HCT116 (cell line): ENCODE results near the gene ASPHD2. TPM values are rescaled to one million over a fixed set of nuclear protein-coding genes. Genes with fewer than 3 reads are reported as not detected.

Experiments
- ATAC-seq: fragments of 200-7000 bp; cut with Tn5 transposase; 2 replicates; pipeline ENCODE4 v1.9.1; 2020; ENCODE audit warnings: mild to moderate bottlenecking, moderate library complexity
- BruUV-seq: library from RNA; stranded (reverse); fragments of 400-500 nt; replicated peaks from 2 replicates; lab custom pipeline; 2021; lab: Mats Ljungman, UMichigan
- CTCF ChIA-PET: fragments of 300-600 bp; sonication (Branson Sonifier 250); formaldehyde crosslinking; loops from one replicate; lab custom pipeline; 2021; ENCODE audit warnings: antibody characterized with exemption; lab: Charles Lee
- POLR2A ChIA-PET: fragments of 300-600, 350-600 bp; sonication (Branson Sonifier 250); formaldehyde crosslinking; loops from one replicate; lab custom pipeline; 2021; ENCODE audit warnings: antibody characterized with exemption; lab: Charles Lee
- RAD21 ChIA-PET, 2 experiments: fragments of 300-600 bp; sonication (Branson Sonifier 250); formaldehyde crosslinking; loops; one replicate each; lab custom pipeline; 2023; ENCODE audit warnings: low total read pairs in 2 of 2; ENCODE audit not compliant: uncharacterized antibody in 2 of 2, unreplicated experiment in 2 of 2, low non-redundant PET in 1 of 2; lab: Charles Lee
- DNase-seq: peaks from one replicate; pipeline ENCODE4 v3.0.0-alpha.2; 2010; ENCODE audit warnings: low read depth, low spot score
- H2AFZ ChIP-seq: fragments of 200-600 bp; shearing (Covaris generic), sonication (generic); 2 replicates; pipeline ENCODE4 v1.6.1; 2017; ENCODE audit warnings: low read depth, mixed run types, mixed read lengths, antibody characterized with exemption, low read length; ENCODE audit not compliant: poor library complexity, severe bottlenecking
- H3K27ac ChIP-seq: 2 replicates; pipeline ENCODE4 v1.5.1; 2012; ENCODE audit warnings: low read depth, low read length
- H3K27me3 ChIP-seq: fragments of 200-600 bp; sonication (generic); 2 replicates; pipeline ENCODE4 v1.6.1; 2016; ENCODE audit warnings: mixed run types, low read length, mixed read lengths; ENCODE audit not compliant: insufficient read depth
- H3K36me3 ChIP-seq, 2 experiments: fragments of 200-500 bp in 1 of 2; fragments of 200-600 bp in 1 of 2; sonication (Bioruptor generic) in 1 of 2; sonication (generic) in 1 of 2; 2 replicates each; pipeline versions ENCODE4 v1.5.1 to v1.6.1; 2014 to 2016; ENCODE audit warnings: low read length in 2 of 2, inconsistent platforms in 1 of 2, mixed read lengths in 1 of 2, mixed run types in 1 of 2; ENCODE audit not compliant: insufficient read depth in 2 of 2, control insufficient read depth in 1 of 2
- H3K4me1 ChIP-seq, 2 experiments: fragments of 200-600 bp in 1 of 2; sonication (generic) in 1 of 2; 2 replicates each; pipeline versions ENCODE4 v1.5.1 to v1.6.1; 2012 to 2017; ENCODE audit warnings: low read length in 2 of 2, inconsistent platforms in 1 of 2, mild to moderate bottlenecking in 1 of 2, mixed read lengths in 1 of 2, mixed run types in 1 of 2, moderate library complexity in 1 of 2; ENCODE audit not compliant: insufficient read depth in 2 of 2, control insufficient read depth in 1 of 2
- H3K4me2 ChIP-seq: fragments of 200-600 bp; sonication (generic); 2 replicates; pipeline ENCODE4 v1.6.1; 2017; ENCODE audit warnings: mixed run types, low read length, mixed read lengths
- H3K4me3 ChIP-seq, 2 experiments: fragments of 200-600 bp in 1 of 2; sonication (generic) in 1 of 2; replicated peaks in 1 of 2; 2 replicates each; pipeline ENCODE4 v1.5.1; 2011 to 2016; ENCODE audit warnings: low read length in 2 of 2, control low read depth in 1 of 2, low read depth in 1 of 2, mild to moderate bottlenecking in 1 of 2, mixed read lengths in 1 of 2, mixed run types in 1 of 2
- H3K79me2 ChIP-seq: fragments of 200-600 bp; sonication (generic); 2 replicates; pipeline ENCODE4 v1.6.1; 2017; ENCODE audit warnings: mild to moderate bottlenecking, mixed run types, low read length, moderate library complexity, mixed read lengths; ENCODE audit not compliant: insufficient read depth
- H3K9ac ChIP-seq: fragments of 200-600 bp; sonication (generic); 2 replicates; pipeline ENCODE4 v1.6.1; 2016; ENCODE audit warnings: low read length, mixed read lengths
- H3K9me2 ChIP-seq: fragments of 200-600 bp; sonication (generic), shearing (Covaris generic); 2 replicates; pipeline ENCODE4 v1.6.1; 2017; ENCODE audit warnings: mixed run types, mild to moderate bottlenecking, moderate library complexity; ENCODE audit not compliant: insufficient read depth
- H3K9me3 ChIP-seq, 2 experiments: fragments of 200-500 bp in 1 of 2; fragments of 200-600 bp in 1 of 2; sonication (Bioruptor generic) in 1 of 2; sonication (generic) in 1 of 2; 2 replicates each; pipeline ENCODE4 v1.6.1; 2014 to 2017; ENCODE audit warnings: low read length in 2 of 2, mixed read lengths in 2 of 2, inconsistent platforms in 1 of 2, low read depth in 1 of 2, mild to moderate bottlenecking in 1 of 2, mixed run types in 1 of 2, moderate library complexity in 1 of 2; ENCODE audit not compliant: control insufficient read depth in 1 of 2, insufficient read depth in 1 of 2
- H4K20me1 ChIP-seq: fragments of 200-600 bp; sonication (generic), shearing (Covaris generic); 2 replicates; pipeline ENCODE4 v1.6.1; 2017; ENCODE audit warnings: mixed run types, mild to moderate bottlenecking, moderate library complexity; ENCODE audit not compliant: insufficient read depth
- CEBPB ChIP-seq: IDR thresholded peaks from 2 replicates; pipeline ENCODE4 v1.6.1; 2012; ENCODE audit warnings: low read depth
- EGR1 ChIP-seq: IDR thresholded peaks from 2 replicates; pipeline ENCODE4 v1.6.1; 2012; ENCODE audit warnings: low read depth
- ELF1 ChIP-seq: IDR thresholded peaks from 2 replicates; pipeline ENCODE4 v1.6.1; 2012; ENCODE audit warnings: low read depth, borderline replicate concordance
- EZH2 ChIP-seq: fragments of 200-600 bp; sonication (generic); IDR thresholded peaks from 2 replicates; pipeline ENCODE4 v1.6.1; 2017; ENCODE audit warnings: antibody characterized with exemption, mixed run types
- EZH2phosphoT487 ChIP-seq: fragments of 200-600 bp; IDR thresholded peaks from 2 replicates; pipeline ENCODE4 v1.6.1; 2018; ENCODE audit warnings: antibody characterized with exemption, borderline replicate concordance
- POLR2A ChIP-seq: IDR thresholded peaks from 2 replicates; pipeline ENCODE4 v1.7.0; 2011; ENCODE audit warnings: borderline replicate concordance; ENCODE audit not compliant: insufficient read depth, insufficient read length; ENCODE audit errors: extremely low read depth
- SIN3A ChIP-seq: IDR thresholded peaks from 2 replicates; pipeline ENCODE4 v1.6.1; 2012; ENCODE audit warnings: low read depth
- ZFX ChIP-seq: fragments of 450-650 bp; IDR thresholded peaks from 2 replicates; pipeline ENCODE4 v1.6.1; 2017
- ZNF274 ChIP-seq: fragments of 200-500 bp; sonication (Bioruptor generic); IDR thresholded peaks from 2 replicates; pipeline ENCODE4 v1.6.1; 2014; ENCODE audit warnings: mild to moderate bottlenecking, low read depth, low read length, inconsistent platforms
- intact Hi-C: fragments of 100-400 bp; cut with micrococcal nuclease; formaldehyde crosslinking; loops from 2 replicates; pipeline ENCODE4 v1.10.0; 2022
- total RNA-seq: library from RNA; stranded (reverse); gene quantifications from one replicate; pipeline ENCODE4 v1.2.1, GENCODE V29; 2021; ENCODE audit not compliant: unreplicated experiment
- TF ChIP-seq, protein P1 (sequence below): IDR thresholded peaks from 2 replicates; pipeline ENCODE4 v1.6.1; 2012
- TF ChIP-seq, protein P2 (sequence below), 3 experiments: fragments of 200-600 bp in 1 of 3; sonication (generic) in 1 of 3; IDR thresholded peaks in 2 of 3; conservative IDR thresholded peaks in 1 of 3; 2 replicates each; pipeline ENCODE4 v1.5.1; 2012 to 2017; ENCODE audit warnings: low read depth in 2 of 3, low read length in 2 of 3, antibody characterized with exemption in 1 of 3, borderline replicate concordance in 1 of 3, control low read depth in 1 of 3, mild to moderate bottlenecking in 1 of 3, mixed read lengths in 1 of 3, mixed run types in 1 of 3, moderate library complexity in 1 of 3; ENCODE audit not compliant: insufficient read depth in 1 of 3
- TF ChIP-seq, protein P3 (sequence below): IDR thresholded peaks from 2 replicates; pipeline ENCODE4 v1.6.1; 2012; ENCODE audit warnings: low read depth
- TF ChIP-seq, protein P4 (sequence below): IDR thresholded peaks from 2 replicates; pipeline ENCODE4 v1.6.1; 2012

ASPHD2 gene
- total RNA-seq, 1 experiment from 2014 or later: 4.1 TPM

DNA sequence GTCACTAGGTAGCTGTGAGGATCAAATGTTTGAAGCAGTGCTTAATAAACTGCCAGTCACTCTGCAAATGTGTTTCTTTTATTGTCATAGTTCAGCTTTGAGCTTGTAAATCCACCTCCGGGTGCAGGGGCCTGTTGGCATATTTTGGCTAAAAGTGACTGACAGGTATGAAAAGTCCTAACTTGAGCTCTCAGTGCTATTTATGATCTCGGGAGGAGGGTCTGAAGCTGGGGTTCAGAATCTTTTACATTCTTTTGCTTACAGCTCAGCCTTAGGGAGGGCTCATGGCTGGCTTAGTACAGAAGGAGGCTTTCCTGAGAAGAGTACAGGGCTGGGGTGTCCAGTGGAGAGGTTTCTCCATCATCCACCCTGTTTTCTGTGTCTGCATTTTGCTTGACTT, 1.5 kb downstream of the ASPHD2 start (continued):
- TF ChIP-seq CEBPB: no peak
- TF ChIP-seq, all 23 proteins: peak for 0

DNA sequence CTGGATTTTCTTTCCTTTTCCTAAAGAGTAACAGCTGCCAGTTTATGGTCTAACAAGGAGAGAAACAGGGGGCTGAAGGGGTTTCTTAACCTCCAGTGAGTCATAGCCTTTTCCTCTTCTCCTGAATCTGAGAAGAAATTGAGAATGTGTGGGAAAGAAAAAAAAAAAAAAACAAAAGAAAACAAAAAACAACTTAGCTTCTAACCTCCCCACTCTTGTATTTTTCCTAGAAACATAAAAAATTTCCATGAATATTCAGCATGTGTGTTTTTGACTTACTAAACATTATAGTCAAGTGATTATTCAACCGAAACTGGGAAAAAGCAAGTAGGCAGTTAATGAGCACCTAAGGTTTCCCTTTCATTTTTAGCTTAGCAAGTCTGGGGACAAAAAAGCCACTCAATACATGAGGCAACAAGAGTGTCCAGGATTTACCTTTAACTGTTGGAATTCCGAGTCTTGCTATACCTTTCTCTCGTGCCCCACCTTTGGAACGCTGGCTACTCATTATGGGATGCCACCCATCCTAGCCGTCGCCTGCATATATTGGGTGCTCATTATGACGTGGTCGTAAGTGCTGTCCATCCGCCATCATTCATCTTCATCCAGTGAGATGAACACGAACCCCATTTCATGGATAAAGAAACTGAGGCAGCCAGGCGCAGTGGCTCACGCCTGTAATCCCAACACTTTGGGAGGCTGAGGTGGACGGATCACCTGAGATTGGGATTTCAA, 2.4 kb downstream of the ASPHD2 start:
- CTCF ChIA-PET: interaction anchor here (1.1 to 1.7 kb wide), 3 partner anchors 28 to 67 kb away, joined by 3 to 6 read pairs (median 4); no protein-coding TSS in a partner anchor
- Histone ChIP-seq H3K9me2 (no peaks in the 10 kb centered on the region), H2AFZ (no peak overlapping the region), H3K79me2 (no peaks in the 10 kb centered on the region), H3K36me3 (peaks cover 0 to 6% of the 10 kb centered on the region in 2 experiments; a peak in 1 of 4 replicates), H3K27ac (no peak overlapping the region), H4K20me1 (no peaks in the 10 kb centered on the region), H3K4me1 (peaks cover 6 to 17% of the 10 kb centered on the region in 2 experiments), H3K9ac (no peak overlapping the region), H3K4me2 (no peak overlapping the region), H3K27me3 (no peaks in the 10 kb centered on the region), H3K4me3 (no peak overlapping the region), H3K9me3 (no peaks in the 10 kb centered on the region)
- intact Hi-C loops: no loop called here
- no TSS peak for BruUV-seq
- POLR2A ChIA-PET: interaction anchor here (0.7 kb wide), 1 partner anchor 1690 kb away, joined by 3 read pairs; no protein-coding TSS in a partner anchor
- ATAC-seq (no peak), DNase-seq (no peak)
- RAD21 ChIA-PET: no interaction called here
- TF ChIP-seq, protein P1, sequence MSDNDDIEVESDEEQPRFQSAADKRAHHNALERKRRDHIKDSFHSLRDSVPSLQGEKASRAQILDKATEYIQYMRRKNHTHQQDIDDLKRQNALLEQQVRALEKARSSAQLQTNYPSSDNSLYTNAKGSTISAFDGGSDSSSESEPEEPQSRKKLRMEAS: no peak
- TF ChIP-seq EZH2phosphoT487 (no peak), CEBPB (no peak), EGR1 (no peak), SIN3A (no peak), POLR2A (no peak), EZH2 (no peak), ZNF274 (no peak), ELF1 (no peak), ZFX (no peak)
- TF ChIP-seq, protein P2, sequence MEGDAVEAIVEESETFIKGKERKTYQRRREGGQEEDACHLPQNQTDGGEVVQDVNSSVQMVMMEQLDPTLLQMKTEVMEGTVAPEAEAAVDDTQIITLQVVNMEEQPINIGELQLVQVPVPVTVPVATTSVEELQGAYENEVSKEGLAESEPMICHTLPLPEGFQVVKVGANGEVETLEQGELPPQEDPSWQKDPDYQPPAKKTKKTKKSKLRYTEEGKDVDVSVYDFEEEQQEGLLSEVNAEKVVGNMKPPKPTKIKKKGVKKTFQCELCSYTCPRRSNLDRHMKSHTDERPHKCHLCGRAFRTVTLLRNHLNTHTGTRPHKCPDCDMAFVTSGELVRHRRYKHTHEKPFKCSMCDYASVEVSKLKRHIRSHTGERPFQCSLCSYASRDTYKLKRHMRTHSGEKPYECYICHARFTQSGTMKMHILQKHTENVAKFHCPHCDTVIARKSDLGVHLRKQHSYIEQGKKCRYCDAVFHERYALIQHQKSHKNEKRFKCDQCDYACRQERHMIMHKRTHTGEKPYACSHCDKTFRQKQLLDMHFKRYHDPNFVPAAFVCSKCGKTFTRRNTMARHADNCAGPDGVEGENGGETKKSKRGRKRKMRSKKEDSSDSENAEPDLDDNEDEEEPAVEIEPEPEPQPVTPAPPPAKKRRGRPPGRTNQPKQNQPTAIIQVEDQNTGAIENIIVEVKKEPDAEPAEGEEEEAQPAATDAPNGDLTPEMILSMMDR (IDR thresholded peaks at IDR 0.05 in 2 of 3, conservative IDR thresholded peaks at IDR 0.05 in 1 of 3; ENCODE audit: borderline replicate concordance in 1 of 3, insufficient read depth in 1 of 3, low read depth in 2 of 3, low read length in 2 of 3): no peak
- TF ChIP-seq, protein P3, sequence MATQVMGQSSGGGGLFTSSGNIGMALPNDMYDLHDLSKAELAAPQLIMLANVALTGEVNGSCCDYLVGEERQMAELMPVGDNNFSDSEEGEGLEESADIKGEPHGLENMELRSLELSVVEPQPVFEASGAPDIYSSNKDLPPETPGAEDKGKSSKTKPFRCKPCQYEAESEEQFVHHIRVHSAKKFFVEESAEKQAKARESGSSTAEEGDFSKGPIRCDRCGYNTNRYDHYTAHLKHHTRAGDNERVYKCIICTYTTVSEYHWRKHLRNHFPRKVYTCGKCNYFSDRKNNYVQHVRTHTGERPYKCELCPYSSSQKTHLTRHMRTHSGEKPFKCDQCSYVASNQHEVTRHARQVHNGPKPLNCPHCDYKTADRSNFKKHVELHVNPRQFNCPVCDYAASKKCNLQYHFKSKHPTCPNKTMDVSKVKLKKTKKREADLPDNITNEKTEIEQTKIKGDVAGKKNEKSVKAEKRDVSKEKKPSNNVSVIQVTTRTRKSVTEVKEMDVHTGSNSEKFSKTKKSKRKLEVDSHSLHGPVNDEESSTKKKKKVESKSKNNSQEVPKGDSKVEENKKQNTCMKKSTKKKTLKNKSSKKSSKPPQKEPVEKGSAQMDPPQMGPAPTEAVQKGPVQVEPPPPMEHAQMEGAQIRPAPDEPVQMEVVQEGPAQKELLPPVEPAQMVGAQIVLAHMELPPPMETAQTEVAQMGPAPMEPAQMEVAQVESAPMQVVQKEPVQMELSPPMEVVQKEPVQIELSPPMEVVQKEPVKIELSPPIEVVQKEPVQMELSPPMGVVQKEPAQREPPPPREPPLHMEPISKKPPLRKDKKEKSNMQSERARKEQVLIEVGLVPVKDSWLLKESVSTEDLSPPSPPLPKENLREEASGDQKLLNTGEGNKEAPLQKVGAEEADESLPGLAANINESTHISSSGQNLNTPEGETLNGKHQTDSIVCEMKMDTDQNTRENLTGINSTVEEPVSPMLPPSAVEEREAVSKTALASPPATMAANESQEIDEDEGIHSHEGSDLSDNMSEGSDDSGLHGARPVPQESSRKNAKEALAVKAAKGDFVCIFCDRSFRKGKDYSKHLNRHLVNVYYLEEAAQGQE: no peak
- TF ChIP-seq, protein P4, sequence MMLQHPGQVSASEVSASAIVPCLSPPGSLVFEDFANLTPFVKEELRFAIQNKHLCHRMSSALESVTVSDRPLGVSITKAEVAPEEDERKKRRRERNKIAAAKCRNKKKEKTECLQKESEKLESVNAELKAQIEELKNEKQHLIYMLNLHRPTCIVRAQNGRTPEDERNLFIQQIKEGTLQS: no peak
